HG02938 (cell line): ENCODE results near the gene PLCL1.
A peak's percentile ranks its signal among the peaks of the same experiment; 100 is the strongest.
"Not testable (repeated sequence)": the region's sequence is repeated elsewhere in the genome, so short reads cannot be mapped to it uniquely, and the experiment has no call there.

Experiments
- ATAC-seq: cut with Tn5 transposase; IDR thresholded peaks from one replicate; pipeline ENCODE4 v1.9.1; 2021; ENCODE audit warnings: mild to moderate bottlenecking, moderate library complexity; ENCODE audit not compliant: unreplicated experiment

PLCL1 gene

DNA sequence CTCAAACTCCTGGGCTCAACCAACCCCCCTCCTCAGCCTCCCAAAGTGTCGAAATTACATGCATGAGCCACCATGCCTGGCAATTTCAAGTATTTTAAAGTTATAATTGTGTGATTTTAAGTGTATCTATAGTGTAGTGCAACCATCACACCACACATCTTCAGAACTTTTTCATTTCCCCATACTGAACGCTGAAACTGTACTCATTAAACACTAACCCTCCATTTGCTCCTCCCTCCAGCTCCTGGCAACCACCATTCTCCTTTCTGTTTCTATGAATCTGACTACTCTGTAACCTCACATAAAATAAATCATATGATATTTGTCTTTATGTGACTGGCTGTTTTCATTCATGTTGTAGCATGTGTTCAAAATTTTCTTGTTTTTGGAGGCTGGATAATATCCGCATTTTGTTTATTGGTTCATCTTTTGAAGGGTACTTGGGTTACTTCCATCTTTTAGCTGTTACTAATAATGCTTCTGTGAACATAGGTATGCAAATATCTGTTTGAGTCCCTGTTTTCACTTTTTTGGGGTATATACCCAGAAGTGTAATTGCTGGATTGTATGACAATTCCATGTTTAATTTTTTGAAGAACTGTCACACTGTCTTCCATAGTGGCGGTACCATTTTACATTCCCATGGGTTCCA is 188.2 kb downstream of the PLCL1 start:
- ATAC-seq, result peak; percentile 96

DNA sequence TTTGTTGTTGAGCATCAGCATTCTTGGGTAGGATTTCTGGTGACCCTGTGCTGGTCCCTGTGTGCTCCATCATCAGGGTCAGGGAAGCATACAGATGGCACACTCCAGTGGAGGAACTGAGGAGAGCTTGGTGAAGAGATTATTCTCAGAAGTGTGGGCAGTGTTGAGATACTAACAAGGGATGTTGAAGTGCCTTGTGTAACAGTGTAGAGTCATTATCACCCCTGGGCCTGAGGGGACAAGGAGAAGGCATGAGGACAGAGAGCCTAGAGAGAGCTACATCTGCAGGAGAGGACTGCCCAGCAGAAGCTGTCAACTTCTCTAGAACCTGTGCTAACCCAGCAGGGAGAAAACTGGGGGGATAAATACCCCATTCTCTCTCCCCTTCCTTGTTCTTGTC is 189.0 kb downstream of the PLCL1 start:
- no peak for ATAC-seq

DNA sequence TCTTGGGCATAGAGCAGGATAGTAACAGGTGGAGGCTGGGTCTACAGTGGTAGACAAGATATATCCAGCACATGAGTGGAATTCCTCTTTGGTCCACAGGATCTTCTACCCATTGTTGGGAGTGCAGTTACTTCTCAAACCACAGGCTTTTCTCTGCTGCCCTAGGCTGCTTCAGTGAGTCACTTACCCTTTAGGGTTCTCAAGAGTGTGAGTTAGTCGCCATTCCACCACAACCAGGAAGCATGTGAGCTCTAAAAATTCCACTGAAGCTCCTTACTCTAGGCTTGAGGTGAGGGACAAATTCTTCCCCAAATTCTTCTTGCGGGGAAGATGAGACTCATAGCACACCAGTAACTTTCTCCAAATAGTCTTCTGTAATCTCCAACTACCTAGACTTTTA is 189.4 kb downstream of the PLCL1 start:
- no peak for ATAC-seq

DNA sequence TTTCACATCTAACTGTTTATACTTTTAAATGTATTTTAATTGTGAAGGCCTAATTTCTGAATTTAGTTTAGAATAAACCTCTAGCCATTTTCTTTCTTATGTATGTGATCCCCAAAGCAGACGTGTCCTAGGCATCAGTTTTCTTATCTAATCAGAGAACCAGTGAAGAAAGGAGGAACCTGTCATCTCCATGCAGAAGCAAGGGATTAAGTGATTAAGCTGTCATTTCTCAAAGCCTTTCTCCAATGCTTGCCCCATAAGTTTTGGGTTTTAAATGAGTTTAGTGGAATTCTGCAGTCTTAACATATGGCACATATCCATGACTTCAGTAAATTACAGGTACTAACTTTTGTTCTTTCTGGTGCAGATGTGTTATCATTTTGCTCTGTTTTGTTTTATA is 190.4 kb downstream of the PLCL1 start:
- ATAC-seq, result no peak

DNA sequence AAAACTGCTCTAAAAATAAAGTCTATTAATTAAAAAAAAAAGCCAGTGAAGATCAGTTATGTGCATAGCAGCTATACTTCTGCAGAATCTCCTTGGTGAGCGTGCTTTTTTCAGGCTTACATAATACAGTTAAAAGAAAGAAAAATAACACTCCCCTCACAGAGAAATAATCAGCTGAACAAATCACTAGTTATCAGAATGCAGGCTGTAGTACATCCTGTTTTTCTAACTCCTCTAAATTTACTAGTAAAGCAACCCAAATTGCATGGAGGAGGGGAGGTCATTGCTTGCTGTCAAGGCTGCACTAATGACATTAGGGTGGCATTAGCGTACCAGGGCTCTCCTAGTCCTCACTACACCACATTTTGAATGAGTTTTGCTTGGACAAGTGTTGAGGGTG is 192.2 kb downstream of the PLCL1 start:
- no peak for ATAC-seq

DNA sequence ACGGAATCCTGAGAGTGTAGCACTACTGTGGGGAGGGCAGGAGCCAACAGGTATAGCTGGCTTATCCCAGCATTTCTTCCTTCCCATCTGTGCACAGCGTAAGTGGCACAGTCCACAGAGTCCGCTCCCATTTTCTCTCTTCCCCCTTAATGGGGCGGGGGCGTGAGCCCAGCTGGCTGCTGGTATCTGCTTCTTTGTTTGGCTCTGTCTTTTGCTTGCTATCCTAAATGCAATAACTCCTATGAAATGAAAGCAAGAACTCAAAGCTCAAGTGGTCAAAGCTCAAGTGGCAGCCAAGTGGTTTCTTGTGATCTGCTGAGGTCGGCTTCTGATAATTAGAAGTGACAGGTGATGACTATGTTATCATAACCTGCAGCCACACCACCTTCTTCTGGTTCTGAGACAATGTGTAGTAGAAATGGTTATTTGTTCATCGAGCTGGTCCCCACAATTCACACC is 192.7 kb downstream of the PLCL1 start:
- no peak for ATAC-seq

DNA sequence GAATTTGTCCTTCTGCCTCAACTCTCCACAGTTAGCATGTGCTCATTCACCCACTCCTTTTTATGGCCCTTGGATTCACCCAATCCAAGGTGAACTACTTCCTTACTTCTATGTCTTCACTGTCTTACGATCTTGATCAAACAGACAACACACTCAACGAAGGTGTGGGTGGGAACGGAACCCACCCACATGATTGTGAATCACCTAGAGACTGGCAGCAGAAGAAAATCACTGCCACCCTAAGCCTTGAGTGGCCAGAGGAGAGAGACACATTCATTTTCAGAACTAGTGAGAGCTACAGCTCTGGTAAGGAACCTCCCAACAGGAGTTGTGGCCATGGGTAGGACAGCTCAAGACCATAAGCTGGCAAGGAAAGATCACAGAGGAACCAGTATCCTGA is 194.3 kb downstream of the PLCL1 start:
- no peak for ATAC-seq

DNA sequence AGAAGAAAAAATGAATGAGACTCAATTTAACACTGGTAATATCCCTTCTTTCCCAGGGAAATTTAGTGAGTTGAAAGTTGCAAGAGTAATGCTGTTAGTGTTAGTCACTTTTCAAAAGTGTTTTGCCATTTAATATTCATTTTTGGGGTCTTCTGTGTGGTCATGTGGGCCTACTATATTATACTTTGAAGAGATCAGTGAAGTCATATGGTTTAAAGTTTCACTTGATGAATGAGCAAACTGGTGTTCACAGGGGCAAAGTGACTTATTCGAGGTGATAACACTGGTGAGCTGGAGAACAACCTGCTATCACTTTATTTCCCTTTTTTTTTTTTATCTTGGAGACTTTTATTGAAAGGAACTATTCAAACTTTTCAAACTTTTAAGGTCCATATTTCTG is 196.0 kb downstream of the PLCL1 start:
- no peak for ATAC-seq

DNA sequence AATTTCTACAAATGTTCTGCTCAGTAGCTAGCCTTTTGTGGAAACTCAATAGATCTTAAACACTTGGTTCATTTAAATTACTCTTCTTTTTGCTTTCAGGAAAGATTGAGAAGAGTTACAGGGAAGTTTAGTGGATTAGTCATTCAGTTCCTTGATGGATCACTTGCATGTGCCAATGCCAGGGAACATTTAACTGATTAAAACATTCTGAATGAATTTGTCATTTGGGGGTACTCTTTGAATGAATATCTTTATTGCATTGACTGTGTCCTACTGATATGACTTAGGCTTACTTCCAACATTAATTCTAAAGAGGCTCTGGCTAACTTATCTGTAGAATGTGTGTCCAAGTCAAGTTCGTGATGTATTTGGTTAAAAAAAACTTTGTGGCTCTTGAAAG is 199.8 kb downstream of the PLCL1 start:
- ATAC-seq, result no peak

DNA sequence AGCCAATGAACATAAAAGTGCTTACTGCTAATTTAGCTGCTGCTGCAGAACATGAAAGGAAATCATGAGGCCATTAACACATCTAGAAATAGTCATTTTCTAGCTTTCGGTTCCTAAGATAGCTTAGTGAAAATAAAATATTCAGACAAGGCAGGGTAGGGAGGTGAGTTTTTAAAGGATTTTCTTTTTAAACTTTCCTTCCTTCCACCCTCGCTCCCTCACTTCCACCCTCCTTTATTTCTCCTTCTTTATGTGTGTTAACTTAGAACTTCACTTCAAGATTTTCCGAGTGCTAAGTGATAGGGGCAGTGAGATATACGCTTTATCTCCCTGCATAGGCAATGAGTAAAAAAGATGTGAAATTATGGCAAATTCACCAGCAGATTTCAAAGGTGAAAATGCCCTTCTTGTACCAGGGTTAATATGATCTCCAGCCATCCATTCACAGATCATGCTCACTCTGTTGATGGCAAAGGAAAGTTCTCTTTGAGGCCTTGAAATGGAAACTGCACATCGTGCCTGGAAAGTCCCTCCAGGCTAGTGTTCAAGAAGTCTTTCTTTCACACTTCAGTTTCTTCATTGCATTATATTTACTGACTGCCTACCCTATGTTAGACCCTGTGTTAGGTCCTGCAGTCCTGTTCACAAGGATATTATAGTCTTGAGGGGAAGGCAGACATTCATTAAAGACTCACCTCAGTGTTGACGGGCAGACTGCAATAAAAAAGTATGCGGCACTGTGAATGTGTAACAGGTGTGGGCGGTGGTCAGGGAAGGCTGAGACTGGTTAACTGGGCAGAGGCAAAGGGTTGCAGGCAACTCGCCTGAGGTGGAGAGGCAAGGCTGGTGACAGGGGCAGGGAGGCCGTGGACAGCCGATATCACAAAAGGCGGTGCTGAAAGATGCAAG is 200.8 kb downstream of the PLCL1 start:
- peak; percentile 73 for ATAC-seq

DNA sequence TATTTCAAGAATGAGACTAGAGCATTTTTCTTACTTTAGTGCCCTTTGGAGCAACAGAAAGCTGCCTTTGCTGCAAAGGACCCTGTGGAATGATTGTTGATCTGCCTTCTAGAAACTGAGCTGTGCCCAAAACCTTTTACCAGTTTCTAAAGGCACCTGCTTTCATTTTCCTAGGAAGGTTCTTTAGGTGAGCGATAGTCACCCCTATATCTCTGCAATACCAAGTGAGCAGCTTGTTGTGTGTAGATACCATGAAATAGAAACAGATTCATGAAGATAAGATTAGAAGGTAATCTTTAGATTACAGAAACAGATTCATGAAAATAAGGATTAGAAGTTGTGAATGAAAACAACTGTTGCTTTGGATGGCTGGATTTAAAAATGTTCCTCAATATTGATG is 202.3 kb downstream of the PLCL1 start:
- no peak for ATAC-seq

DNA sequence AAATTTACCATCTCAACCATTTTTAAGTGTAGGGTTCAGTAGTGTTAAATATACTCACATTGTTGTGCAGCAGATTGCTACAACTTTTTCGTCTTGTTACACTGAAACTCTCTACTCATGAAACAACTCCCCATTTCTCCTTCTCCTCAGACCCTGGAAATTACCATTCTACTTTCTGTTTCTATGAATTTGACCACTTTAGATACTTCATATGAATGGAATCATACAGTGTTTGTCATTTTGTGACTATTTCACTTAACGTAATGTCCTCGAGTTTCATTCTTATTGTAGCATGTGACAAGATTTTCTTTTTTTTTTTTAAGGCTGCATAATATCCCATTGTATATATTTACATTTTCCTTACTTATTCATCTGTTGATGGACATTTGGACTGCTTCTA is 203.8 kb downstream of the PLCL1 start:
- no peak for ATAC-seq

DNA sequence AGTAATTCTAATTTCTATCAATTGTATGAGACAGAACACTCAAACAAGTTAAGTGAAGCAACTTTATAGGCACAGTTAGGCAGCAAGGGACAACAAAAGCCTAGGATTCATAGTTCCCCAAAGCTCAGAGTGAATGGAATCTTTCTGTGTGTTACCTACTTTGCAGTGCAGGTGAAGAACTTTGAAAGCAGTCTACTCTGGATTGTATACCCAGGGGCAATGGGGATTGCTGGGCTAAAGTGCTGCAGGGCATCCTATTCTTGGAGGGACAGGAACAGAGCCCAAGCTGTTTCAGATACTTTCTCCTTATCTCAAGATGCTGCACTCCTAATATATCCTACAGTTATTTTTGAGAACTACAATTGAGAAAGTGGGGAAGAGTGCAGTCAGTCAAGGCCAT is 207.6 kb downstream of the PLCL1 start:
- ATAC-seq, result no peak

DNA sequence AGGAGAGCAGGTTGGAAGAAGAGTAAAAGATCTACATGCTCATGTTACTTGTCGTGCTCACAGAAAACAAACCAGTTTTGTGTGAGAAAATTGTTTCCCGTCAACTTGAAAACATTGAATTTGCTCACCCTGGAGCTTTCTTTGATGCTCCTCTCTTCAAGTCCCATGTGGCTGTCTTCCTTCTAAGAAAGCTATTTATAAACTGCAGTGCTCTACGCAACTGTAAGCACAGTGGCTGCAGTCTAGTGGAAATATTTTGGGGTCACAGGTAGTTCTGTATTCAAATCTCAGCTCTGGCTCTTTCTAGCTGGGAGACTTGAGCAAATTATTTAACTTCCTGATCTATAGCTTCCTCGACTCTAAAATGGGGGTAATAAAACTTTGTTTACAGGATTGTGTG is 211.8 kb downstream of the PLCL1 start:
- ATAC-seq, result no peak

DNA sequence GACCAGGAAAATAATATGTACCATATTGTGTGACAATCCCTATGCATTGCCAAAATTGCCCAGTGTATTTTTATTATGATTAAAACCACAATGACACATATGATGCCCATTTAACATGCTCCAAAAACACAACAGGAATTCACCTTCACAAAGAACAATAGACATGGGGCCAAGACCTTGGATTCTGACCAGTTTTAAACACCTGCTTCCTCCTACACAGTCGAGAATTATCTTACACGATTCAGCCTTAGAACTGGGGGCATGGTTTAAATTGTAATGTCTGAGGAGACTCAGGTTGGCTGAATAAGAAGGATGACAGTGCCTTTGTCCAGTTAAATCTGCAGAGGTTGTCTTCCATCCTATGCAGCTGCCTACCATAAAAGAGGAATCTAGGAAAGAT is 212.7 kb downstream of the PLCL1 start:
- no peak for ATAC-seq

DNA sequence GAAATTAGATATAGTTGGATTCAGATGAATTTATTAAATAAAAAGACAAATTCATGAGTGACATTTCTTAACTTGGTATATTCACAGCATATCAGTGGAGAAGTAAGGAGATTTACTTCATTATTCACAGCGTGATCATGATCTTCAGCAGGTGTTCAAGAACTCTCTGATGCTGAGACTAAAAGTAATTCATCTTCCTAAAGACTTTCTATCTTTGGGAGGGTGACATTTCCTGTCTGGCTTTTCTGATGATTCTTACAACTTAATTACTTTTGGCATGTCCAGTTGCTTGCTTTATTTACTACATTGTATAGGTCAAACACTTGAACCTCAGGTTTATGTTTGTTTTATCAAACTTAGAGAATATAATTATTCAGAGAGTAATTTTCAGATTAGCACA is 224.6 kb downstream of the PLCL1 start:
- ATAC-seq, result no peak

DNA sequence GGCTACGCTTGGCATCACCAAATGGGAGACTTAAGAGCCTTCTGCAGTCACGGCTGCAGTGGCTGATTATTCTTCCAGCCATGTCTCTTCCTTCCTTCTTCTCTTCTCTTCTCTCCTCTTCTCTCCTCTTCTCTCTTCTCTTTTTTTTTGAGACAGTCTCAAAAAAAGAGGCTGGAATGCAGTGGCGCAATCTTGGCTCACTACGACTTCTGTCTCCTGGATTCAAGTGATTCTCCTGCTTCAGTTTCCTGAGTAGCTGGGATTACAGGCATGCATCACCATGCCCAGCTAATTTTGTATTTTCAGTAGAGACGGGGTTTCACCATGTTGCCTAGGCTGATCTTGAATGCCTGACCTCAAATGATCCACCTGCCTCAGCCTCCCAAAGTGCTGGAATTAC is 225.2 kb downstream of the PLCL1 start:
- not testable (repeated sequence) for ATAC-seq

DNA sequence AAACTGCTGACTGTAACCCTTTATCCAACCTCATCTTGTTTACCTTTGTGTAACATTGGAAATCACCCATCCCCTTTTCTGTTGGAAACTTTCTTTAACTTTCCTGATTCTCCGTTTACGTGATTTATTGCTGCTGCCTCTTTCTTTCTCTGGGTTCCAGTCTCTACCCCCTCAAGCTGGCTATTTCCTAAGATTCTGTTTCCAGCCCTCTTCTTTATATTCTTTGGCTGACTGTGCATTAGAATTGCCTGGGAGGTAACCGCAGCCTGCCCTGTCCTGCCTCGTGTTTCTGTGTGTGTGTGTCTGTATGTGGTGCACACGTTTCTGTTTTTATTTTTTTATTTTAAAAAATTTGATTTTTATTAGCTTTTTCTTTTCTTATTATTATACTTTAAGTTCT is 229.2 kb downstream of the PLCL1 start:
- no peak for ATAC-seq

DNA sequence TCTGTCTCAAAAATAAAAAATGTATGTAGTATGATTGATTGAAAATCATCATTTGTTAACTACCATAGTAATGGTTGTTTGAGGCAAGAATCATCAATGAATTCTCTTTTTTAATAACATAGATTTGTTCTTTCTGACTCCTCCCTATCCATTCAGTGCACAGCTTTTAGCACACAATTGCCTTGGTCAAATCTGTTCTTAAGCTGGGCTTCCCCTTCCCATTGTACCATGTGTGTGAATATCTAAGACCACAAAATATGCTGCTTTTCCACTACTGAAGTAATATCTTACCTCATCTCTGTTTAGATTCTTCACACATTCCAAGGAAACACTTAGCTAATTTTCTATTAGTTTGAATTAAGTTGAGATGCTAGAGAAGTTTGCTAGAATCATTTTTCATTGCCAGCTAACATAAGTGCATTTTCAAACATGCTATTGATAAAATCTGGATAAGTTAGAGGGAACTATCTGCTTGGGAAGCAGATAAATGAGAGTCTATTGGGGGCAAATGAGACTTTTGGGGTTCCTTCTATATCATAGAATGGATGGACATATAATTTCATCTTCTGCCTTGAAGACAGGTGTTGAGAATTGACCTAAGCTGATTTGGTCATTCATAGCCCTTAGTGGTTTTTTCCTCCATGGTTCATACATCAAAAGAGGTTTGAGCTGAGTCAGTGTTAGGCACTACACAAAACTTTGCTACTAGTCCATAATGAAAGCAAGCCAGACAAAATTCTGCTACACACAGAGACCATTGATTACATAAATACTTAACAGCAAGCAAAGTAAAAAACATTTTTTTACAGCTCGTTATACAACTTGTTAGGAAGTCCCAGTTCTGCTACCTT is 231.9 kb downstream of the PLCL1 start:
- ATAC-seq, result no peak

DNA sequence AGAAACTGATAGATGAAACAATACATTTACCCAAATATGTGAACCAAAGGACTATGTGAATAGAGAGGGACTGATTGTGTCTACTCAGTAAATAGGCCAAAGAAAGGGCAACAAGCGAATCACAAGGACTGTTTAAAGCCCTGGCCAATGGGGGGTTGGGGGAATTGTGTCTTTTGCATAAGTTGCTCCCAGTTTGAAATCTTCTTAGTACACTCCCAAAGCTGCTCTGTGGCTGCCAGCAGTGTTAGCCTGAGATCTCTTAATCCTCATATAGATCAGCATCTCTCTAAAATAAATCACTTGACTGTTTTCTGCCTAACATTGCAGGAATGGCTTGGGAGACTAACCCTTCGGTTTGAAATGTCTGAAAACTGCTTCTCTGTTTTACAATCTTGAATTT is 236.4 kb downstream of the PLCL1 start:
- no peak for ATAC-seq

DNA sequence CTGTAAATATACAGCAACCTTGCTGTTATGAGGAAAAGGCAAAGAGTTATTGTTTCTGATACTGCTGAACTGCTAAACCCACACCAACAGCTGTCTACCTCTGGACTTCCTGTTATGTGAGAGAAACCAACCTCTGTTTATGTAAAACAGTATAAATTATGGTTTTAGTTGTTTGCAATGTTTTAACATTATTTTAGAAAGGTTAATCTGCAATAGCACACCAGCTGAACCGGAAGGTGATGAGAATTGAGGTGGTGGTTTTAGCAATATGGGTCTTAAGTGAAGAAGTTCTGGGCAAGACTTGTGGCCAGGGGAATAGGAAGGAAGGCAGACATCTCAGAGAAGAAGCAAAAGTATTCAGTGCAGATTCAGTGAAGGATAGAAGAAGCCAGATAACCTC is 237.8 kb downstream of the PLCL1 start:
- ATAC-seq, result peak; percentile 73
